ENCODE measurements around the gene TSC1. TPM values are rescaled to one million over a fixed set of nuclear protein-coding genes. Genes with fewer than 3 reads are reported as not detected.

TSC1 gene
- total RNA-seq, 2 experiments from 2014 or later = 28.7 to 66.2 TPM

GRCh38 chr9:132896264-132896663 lies 48.2 kb downstream of the TSC1 start:
- no peaks in the 10 kb centered on the region for H3K9me2 ChIP-seq (ENCODE audit: insufficient read depth, low read length)
- intact Hi-C loops (cut with micrococcal nuclease; ENCODE audit: unreplicated experiment) = no loop called here
- BruUV-seq (replicated peaks) = TSS peak; percentile 17
- no peaks in the 10 kb centered on the region for H3K4me1 ChIP-seq (ENCODE audit: insufficient read depth, low read length, poor library complexity, severe bottlenecking)
- ChIA-PET CTCF (ENCODE audit: unreplicated experiment) (no interaction called here), POLR2A (interaction anchor here (0.7 kb wide), 1 partner anchor 29 kb away, joined by 3 read pairs; no protein-coding TSS in a partner anchor)
- peaks cover 62% of the 10 kb centered on the region for H3K36me3 ChIP-seq (ENCODE audit: insufficient read depth, low read length)
- H3K79me2 ChIP-seq (ENCODE audit: insufficient read depth, low read depth, low read length) = no peaks in the 10 kb centered on the region
- no peak overlapping the region for H2AFZ ChIP-seq (ENCODE audit: low read length)
- H3K27ac ChIP-seq (ENCODE audit: low read depth, low read length, poor library complexity, severe bottlenecking) = no peak overlapping the region
- no peak overlapping the region for H3K4me2 ChIP-seq (ENCODE audit: low read length)
- H4K20me1 ChIP-seq (ENCODE audit: insufficient read depth, low read length) = no peaks in the 10 kb centered on the region
- no peaks in the 10 kb centered on the region for H3K9me3 ChIP-seq (ENCODE audit: low read length)
- no peak for DNase-seq (ENCODE audit: low spot score)
- no peak overlapping the region for H3K4me3 ChIP-seq (ENCODE audit: low read depth, low read length, poor library complexity, severe bottlenecking)
- TF ChIP-seq, protein P1, sequence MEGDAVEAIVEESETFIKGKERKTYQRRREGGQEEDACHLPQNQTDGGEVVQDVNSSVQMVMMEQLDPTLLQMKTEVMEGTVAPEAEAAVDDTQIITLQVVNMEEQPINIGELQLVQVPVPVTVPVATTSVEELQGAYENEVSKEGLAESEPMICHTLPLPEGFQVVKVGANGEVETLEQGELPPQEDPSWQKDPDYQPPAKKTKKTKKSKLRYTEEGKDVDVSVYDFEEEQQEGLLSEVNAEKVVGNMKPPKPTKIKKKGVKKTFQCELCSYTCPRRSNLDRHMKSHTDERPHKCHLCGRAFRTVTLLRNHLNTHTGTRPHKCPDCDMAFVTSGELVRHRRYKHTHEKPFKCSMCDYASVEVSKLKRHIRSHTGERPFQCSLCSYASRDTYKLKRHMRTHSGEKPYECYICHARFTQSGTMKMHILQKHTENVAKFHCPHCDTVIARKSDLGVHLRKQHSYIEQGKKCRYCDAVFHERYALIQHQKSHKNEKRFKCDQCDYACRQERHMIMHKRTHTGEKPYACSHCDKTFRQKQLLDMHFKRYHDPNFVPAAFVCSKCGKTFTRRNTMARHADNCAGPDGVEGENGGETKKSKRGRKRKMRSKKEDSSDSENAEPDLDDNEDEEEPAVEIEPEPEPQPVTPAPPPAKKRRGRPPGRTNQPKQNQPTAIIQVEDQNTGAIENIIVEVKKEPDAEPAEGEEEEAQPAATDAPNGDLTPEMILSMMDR (conservative IDR thresholded peaks at IDR 0.05; ENCODE audit: low read length) = no peak
- no peak for TF ChIP-seq EZH2phosphoT487 (IDR thresholded peaks at IDR 0.05; ENCODE audit: borderline replicate concordance, low read depth, low read length)

DNA sequence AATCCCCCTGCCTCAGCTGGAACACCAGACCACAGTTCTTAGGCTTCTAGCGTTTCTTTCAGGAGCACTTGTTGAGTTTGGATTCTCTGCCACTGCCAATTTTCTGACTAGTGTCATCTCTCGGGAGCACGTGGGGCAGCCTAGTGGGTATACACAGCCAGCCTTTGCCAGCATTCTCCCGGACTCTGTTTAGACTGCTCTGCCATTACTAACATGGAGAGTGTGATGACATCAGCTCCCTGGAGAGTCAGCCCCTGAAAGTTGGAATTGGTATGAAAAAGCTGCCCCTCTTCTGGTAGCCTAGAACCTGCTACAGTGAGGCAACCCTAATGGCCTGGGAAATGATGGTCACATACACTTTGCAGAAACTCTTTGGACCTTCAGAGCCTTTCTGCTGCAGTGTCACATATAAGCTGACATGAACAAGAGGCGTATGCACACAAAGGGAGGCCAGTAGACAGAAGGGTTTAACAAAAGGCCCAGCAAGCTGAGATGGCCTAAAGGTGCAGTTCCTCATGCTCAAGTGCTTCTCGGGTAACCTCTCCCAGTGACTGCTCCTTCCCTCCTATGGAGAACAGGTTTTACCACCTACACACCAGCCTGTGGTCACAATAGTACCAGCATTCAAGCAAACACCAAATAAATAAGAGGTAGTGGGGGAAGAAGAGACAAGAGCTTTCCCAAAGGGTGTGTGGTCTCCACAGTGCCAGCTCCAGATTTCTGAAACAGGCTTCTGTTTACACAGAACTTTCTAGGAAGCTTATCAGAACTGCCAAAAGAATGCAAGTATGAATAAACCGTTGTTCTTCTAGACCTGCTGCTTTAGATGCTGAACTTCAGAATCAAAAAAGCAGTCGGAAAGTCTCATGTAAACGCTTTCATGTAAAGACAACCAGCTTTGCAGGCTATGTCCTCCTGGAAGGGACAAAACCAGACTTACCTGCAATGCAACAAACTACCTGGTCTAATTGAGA lies 49.3 kb downstream of the TSC1 start:
- Histone ChIP-seq H3K4me3 (ENCODE audit: low read depth, low read length, poor library complexity, severe bottlenecking) (no peak overlapping the region), H3K36me3 (ENCODE audit: insufficient read depth, low read length) (peaks cover 50% of the 10 kb centered on the region), H3K9me2 (ENCODE audit: insufficient read depth, low read length) (no peaks in the 10 kb centered on the region), H3K79me2 (ENCODE audit: insufficient read depth, low read depth, low read length) (no peaks in the 10 kb centered on the region), H3K4me1 (ENCODE audit: insufficient read depth, low read length, poor library complexity, severe bottlenecking) (no peaks in the 10 kb centered on the region), H4K20me1 (ENCODE audit: insufficient read depth, low read length) (no peaks in the 10 kb centered on the region), H2AFZ (ENCODE audit: low read length) (no peak overlapping the region), H3K4me2 (ENCODE audit: low read length) (no peak overlapping the region), H3K9me3 (ENCODE audit: low read length) (no peaks in the 10 kb centered on the region), H3K27ac (ENCODE audit: low read depth, low read length, poor library complexity, severe bottlenecking) (no peak overlapping the region)
- intact Hi-C loops (cut with micrococcal nuclease; ENCODE audit: unreplicated experiment) = loop anchor here (5.0 kb wide), 1 partner anchor 82 kb away; the partner anchor contains the start of gene GFI1B
- TF ChIP-seq, protein P1 (conservative IDR thresholded peaks at IDR 0.05; ENCODE audit: low read length) = no peak
- TF ChIP-seq EZH2phosphoT487 (IDR thresholded peaks at IDR 0.05; ENCODE audit: borderline replicate concordance, low read depth, low read length) = no peak
- ChIA-PET POLR2A (interaction anchor here (0.7 kb wide), 1 partner anchor 28 kb away, joined by 3 read pairs; no protein-coding TSS in a partner anchor), CTCF (ENCODE audit: unreplicated experiment) (no interaction called here)
- no TSS peak for BruUV-seq (replicated peaks)
- DNase-seq (ENCODE audit: low spot score) = no peak

Data from OCI-LY7 (cell line).